Peyer's patch (tissue), 4 donors: ENCODE data around the gene AKT2. TPM values are rescaled to one million over a fixed set of nuclear protein-coding genes. Genes with fewer than 3 reads are reported as not detected.

Experiments used
- DNase-seq, 3 donors: peaks; one replicate each; pipeline ENCODE4 v3.0.0-alpha.2; 2017 to 2019
- H3K27ac ChIP-seq, 4 donors: fragments of 200-600 bp; sonication (generic); one replicate each; pipeline ENCODE4 v1.5.1; 2016 to 2019
- H3K27me3 ChIP-seq, 2 donors: fragments of 200-600 bp; sonication (generic); one replicate each; pipeline ENCODE4 v1.5.1; 2019
- H3K36me3 ChIP-seq, 3 donors: fragments of 200-600 bp; sonication (generic); one replicate each; pipeline ENCODE4 v1.5.1; 2016 to 2019
- H3K4me1 ChIP-seq, 4 donors: fragments of 200-600 bp; sonication (generic); one replicate each; pipeline ENCODE4 v1.5.1; 2016 to 2019
- H3K4me3 ChIP-seq, 4 donors: fragments of 200-600 bp; sonication (generic); 1 replicate in 3 of 4; 2 replicates in 1 of 4; pipeline ENCODE4 v1.5.1; 2016 to 2019; ENCODE audit warnings: mild to moderate bottlenecking in 1 of 4
- H3K9me3 ChIP-seq, 4 donors: fragments of 200-600 bp; sonication (generic); one replicate each; pipeline ENCODE4 v1.5.1; 2016 to 2019; ENCODE audit warnings: mild to moderate bottlenecking in 1 of 4
- POLR2A ChIP-seq, 2 donors: fragments of 450-650 bp; IDR thresholded peaks; one replicate each; pipeline ENCODE4 v1.5.1; 2017; ENCODE audit warnings: antibody characterized with exemption in 2 of 2, mild to moderate bottlenecking in 2 of 2, moderate library complexity in 2 of 2
- total RNA-seq, 4 donors: library from RNA; depleted of rRNA; stranded (reverse); fragments of >200 nt; gene quantifications; one replicate each; pipeline ENCODE4 v1.1.0, GENCODE V29; 2016
- TF ChIP-seq, protein P1 (sequence below), 6 experiments: fragments of 450-650 bp in 4 of 6; fragments of 200-600 bp in 2 of 6; sonication (generic) in 1 of 6; IDR thresholded peaks; one replicate each; pipeline ENCODE4 v1.5.1; 2017 to 2019; ENCODE audit warnings: antibody characterized with exemption in 6 of 6, mild to moderate bottlenecking in 3 of 6, moderate library complexity in 1 of 6

The AKT2 gene
- total RNA-seq, 4 donors from 2014 or later, result 67.1 to 146 (median 100) TPM

DNA sequence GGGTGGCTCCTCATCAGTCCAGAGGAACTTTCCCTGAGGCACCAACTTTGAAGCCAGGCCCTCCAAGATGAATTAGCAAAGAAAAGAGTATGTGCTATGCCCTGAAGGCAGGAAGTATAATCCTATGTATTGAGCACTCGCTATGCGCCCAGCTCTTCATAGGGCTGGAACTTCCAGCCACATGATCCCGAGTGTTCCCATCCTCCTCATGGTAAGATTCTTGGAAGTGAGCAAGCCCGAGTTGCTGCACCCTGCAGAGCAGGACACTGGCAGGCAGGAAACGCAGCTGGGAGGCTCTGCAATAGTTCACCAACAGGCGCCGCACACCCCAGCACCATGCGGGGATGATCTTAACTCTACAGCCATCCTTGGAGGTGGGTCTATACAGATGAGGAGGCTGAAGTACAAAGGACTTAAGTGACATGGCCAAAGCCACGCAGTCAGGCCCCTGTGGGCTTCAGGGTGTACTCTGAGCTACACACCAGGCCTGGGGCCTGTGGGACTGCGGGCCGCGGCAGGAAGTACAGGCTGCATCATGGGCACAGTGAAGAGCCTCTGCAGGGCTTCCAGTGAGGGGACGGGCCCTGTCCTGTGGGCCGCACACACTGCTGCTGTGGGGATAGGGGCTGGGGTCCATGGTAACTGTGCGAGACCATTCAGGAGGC is 37.9 kb upstream of the AKT2 start:
- Histone ChIP-seq H3K4me1 (no peaks in the 10 kb centered on the region), H3K36me3 (peaks cover 0 to 77% (median 0%) of the 10 kb centered on the region in 3 donors), H3K4me3 (no peak overlapping the region), H3K9me3 (no peaks in the 10 kb centered on the region), H3K27me3 (no peaks in the 10 kb centered on the region), H3K27ac (no peak overlapping the region)
- DNase-seq, result no peak
- TF ChIP-seq, protein P1, sequence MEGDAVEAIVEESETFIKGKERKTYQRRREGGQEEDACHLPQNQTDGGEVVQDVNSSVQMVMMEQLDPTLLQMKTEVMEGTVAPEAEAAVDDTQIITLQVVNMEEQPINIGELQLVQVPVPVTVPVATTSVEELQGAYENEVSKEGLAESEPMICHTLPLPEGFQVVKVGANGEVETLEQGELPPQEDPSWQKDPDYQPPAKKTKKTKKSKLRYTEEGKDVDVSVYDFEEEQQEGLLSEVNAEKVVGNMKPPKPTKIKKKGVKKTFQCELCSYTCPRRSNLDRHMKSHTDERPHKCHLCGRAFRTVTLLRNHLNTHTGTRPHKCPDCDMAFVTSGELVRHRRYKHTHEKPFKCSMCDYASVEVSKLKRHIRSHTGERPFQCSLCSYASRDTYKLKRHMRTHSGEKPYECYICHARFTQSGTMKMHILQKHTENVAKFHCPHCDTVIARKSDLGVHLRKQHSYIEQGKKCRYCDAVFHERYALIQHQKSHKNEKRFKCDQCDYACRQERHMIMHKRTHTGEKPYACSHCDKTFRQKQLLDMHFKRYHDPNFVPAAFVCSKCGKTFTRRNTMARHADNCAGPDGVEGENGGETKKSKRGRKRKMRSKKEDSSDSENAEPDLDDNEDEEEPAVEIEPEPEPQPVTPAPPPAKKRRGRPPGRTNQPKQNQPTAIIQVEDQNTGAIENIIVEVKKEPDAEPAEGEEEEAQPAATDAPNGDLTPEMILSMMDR (IDR thresholded peaks at IDR 0.05), result no peak
- TF ChIP-seq POLR2A (IDR thresholded peaks at IDR 0.05), result no peak

DNA sequence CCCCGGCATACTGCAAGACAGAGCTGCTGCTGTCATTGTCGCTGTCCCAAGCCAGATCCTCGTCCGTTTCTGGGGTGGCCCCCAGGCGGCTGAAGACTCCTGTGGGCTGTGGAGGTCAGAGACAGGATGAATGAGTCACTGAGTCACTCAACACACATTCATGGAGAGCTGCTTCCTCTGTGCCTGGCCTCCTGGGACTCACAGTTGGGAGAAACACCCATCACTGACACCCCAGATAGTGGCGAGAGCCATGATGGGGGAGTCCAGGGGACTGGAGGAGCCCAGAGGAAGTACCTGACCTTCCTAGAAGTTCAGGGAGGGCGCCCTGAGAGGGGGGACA is 37.1 kb upstream of the AKT2 start:
- TF ChIP-seq POLR2A (IDR thresholded peaks at IDR 0.05), result no peak
- TF ChIP-seq, protein P1 (IDR thresholded peaks at IDR 0.05), result no peak
- no peak for DNase-seq
- H3K4me1 ChIP-seq, result no peaks in the 10 kb centered on the region
- H3K9me3 ChIP-seq, result no peaks in the 10 kb centered on the region
- H3K36me3 ChIP-seq, result peaks cover 0 to 68% (median 0%) of the 10 kb centered on the region in 3 donors
- no peak overlapping the region for H3K4me3 ChIP-seq
- no peaks in the 10 kb centered on the region for H3K27me3 ChIP-seq
- H3K27ac ChIP-seq, result no peak overlapping the region

- H3K36me3 ChIP-seq, result peaks cover 0 to 65% (median 0%) of the 10 kb centered on the region in 3 donors
- H3K27me3 ChIP-seq, result no peaks in the 10 kb centered on the region
- H3K4me3 ChIP-seq, result no peak overlapping the region
- TF ChIP-seq POLR2A (IDR thresholded peaks at IDR 0.05), result no peak
- TF ChIP-seq, protein P1 (IDR thresholded peaks at IDR 0.05), result no peak
- H3K4me1 ChIP-seq, result no peaks in the 10 kb centered on the region
- no peak overlapping the region for H3K27ac ChIP-seq
- DNase-seq, result no peak
- no peaks in the 10 kb centered on the region for H3K9me3 ChIP-seq
Observed at GRCh38 chr19:40321566-40322270, 36.6 kb upstream of the AKT2 start.

GRCh38 chr19:40321076-40321475 is 35.9 kb upstream of the AKT2 start:
- no peak for TF ChIP-seq POLR2A (IDR thresholded peaks at IDR 0.05)
- TF ChIP-seq, protein P1 (IDR thresholded peaks at IDR 0.05), result no peak
- no peaks in the 10 kb centered on the region for H3K9me3 ChIP-seq
- no peak for DNase-seq
- H3K27ac ChIP-seq, result no peak overlapping the region
- H3K36me3 ChIP-seq, result peaks cover 0 to 58% (median 0%) of the 10 kb centered on the region in 3 donors
- H3K4me1 ChIP-seq, result no peaks in the 10 kb centered on the region
- H3K27me3 ChIP-seq, result no peaks in the 10 kb centered on the region
- H3K4me3 ChIP-seq, result no peak overlapping the region

GRCh38 chr19:40320558-40320935 is 35.4 kb upstream of the AKT2 start:
- no peak overlapping the region for H3K4me3 ChIP-seq
- TF ChIP-seq, protein P1 (IDR thresholded peaks at IDR 0.05), result no peak
- TF ChIP-seq POLR2A (IDR thresholded peaks at IDR 0.05), result no peak
- H3K4me1 ChIP-seq, result no peaks in the 10 kb centered on the region
- H3K36me3 ChIP-seq, result peaks cover 0 to 53% (median 0%) of the 10 kb centered on the region in 3 donors
- no peaks in the 10 kb centered on the region for H3K9me3 ChIP-seq
- H3K27me3 ChIP-seq, result no peaks in the 10 kb centered on the region
- no peak for DNase-seq
- H3K27ac ChIP-seq, result no peak overlapping the region
